Muscle layer of colon (tissue), 2 donors: ENCODE measurements around the gene EDRF1.

Experiments used
- H3K27ac ChIP-seq: one replicate; pipeline ENCODE4 v1.7.0; 2013; ENCODE audit warnings: low read depth, mild to moderate bottlenecking, low read length, moderate library complexity
- H3K27me3 ChIP-seq, 2 donors: one replicate each; pipeline ENCODE4 v1.7.0; 2013; ENCODE audit warnings: low read length in 2 of 2, mild to moderate bottlenecking in 2 of 2; ENCODE audit not compliant: insufficient read depth in 2 of 2, control insufficient read depth in 1 of 2
- H3K36me3 ChIP-seq: one replicate; pipeline ENCODE4 v1.7.0; 2013; ENCODE audit warnings: mild to moderate bottlenecking, low read length; ENCODE audit not compliant: insufficient read depth
- H3K4me1 ChIP-seq: one replicate; pipeline ENCODE4 v1.7.0; 2013; ENCODE audit warnings: mild to moderate bottlenecking, low read length; ENCODE audit not compliant: insufficient read depth
- H3K4me3 ChIP-seq, 2 donors: one replicate each; pipeline ENCODE4 v1.7.0; 2013; ENCODE audit warnings: low read length in 2 of 2, low read depth in 1 of 2, mild to moderate bottlenecking in 1 of 2, moderate library complexity in 1 of 2
- H3K9ac ChIP-seq: one replicate; pipeline ENCODE4 v1.7.0; 2013; ENCODE audit warnings: low read length
- H3K9me3 ChIP-seq: one replicate; pipeline ENCODE4 v1.7.0; 2013; ENCODE audit warnings: mild to moderate bottlenecking, low read length
- donor health status: abdominal sarcoma.
- donor health status: Adenocarcinoma of cecum.

The EDRF1 gene

GRCh38 chr10:125795637-125796190, 76.2 kb downstream of the EDRF1 start:
- no peaks in the 10 kb centered on the region for H3K27me3 ChIP-seq
- H3K4me1 ChIP-seq: no peaks in the 10 kb centered on the region
- H3K36me3 ChIP-seq: peaks cover 45% of the 10 kb centered on the region
- H3K27ac ChIP-seq: no peak overlapping the region
- H3K4me3 ChIP-seq: no peak overlapping the region
- no peaks in the 10 kb centered on the region for H3K9me3 ChIP-seq
- no peak overlapping the region for H3K9ac ChIP-seq

GRCh38 chr10:125797424-125797823, 77.9 kb downstream of the EDRF1 start:
- H3K4me3 ChIP-seq: no peak overlapping the region
- H3K27ac ChIP-seq: no peak overlapping the region
- H3K27me3 ChIP-seq: no peaks in the 10 kb centered on the region
- H3K9ac ChIP-seq: no peak overlapping the region
- H3K9me3 ChIP-seq: no peaks in the 10 kb centered on the region
- peaks cover 41% of the 10 kb centered on the region for H3K36me3 ChIP-seq
- no peaks in the 10 kb centered on the region for H3K4me1 ChIP-seq

GRCh38 chr10:125797994-125798662, 78.6 kb downstream of the EDRF1 start:
- H3K27ac ChIP-seq: no peak overlapping the region
- H3K4me3 ChIP-seq: no peak overlapping the region
- H3K9me3 ChIP-seq: no peaks in the 10 kb centered on the region
- no peaks in the 10 kb centered on the region for H3K4me1 ChIP-seq
- H3K27me3 ChIP-seq: no peaks in the 10 kb centered on the region
- no peak overlapping the region for H3K9ac ChIP-seq
- peaks cover 35% of the 10 kb centered on the region for H3K36me3 ChIP-seq

GRCh38 chr10:125799451-125800182, 80.1 kb downstream of the EDRF1 start:
- peaks cover 26% of the 10 kb centered on the region for H3K36me3 ChIP-seq
- H3K4me1 ChIP-seq: no peaks in the 10 kb centered on the region
- H3K9ac ChIP-seq: no peak overlapping the region
- H3K9me3 ChIP-seq: no peaks in the 10 kb centered on the region
- H3K4me3 ChIP-seq: no peak overlapping the region
- H3K27ac ChIP-seq: no peak overlapping the region
- H3K27me3 ChIP-seq: no peaks in the 10 kb centered on the region

- Histone ChIP-seq H3K9ac (no peak overlapping the region), H3K9me3 (no peaks in the 10 kb centered on the region), H3K4me1 (no peaks in the 10 kb centered on the region), H3K27me3 (no peaks in the 10 kb centered on the region), H3K4me3 (no peak overlapping the region), H3K36me3 (peaks cover 31% of the 10 kb centered on the region), H3K27ac (no peak overlapping the region)
These were observed 82.1 kb downstream of the EDRF1 start for GRCh38 chr10:125801574-125801973.

GRCh38 chr10:125802131-125802530, 82.6 kb downstream of the EDRF1 start:
- Histone ChIP-seq H3K36me3 (peaks cover 34% of the 10 kb centered on the region), H3K9me3 (no peaks in the 10 kb centered on the region), H3K27me3 (no peaks in the 10 kb centered on the region)

GRCh38 chr10:125802739-125803138, 83.2 kb downstream of the EDRF1 start:
- Histone ChIP-seq H3K9me3 (no peaks in the 10 kb centered on the region), H3K27me3 (no peaks in the 10 kb centered on the region), H3K9ac (no peak overlapping the region), H3K4me3 (no peak overlapping the region), H3K4me1 (no peaks in the 10 kb centered on the region), H3K36me3 (peaks cover 34% of the 10 kb centered on the region), H3K27ac (no peak overlapping the region)

More at GRCh38 chr10:125802131-125802530, 82.6 kb downstream of the EDRF1 start:
- Histone ChIP-seq H3K9ac (no peak overlapping the region), H3K4me3 (no peak overlapping the region), H3K27ac (no peak overlapping the region), H3K4me1 (no peaks in the 10 kb centered on the region)

GRCh38 chr10:125808047-125808446, 88.5 kb downstream of the EDRF1 start:
- Histone ChIP-seq H3K9ac (no peak overlapping the region), H3K27me3 (no peaks in the 10 kb centered on the region), H3K4me1 (no peaks in the 10 kb centered on the region), H3K9me3 (no peaks in the 10 kb centered on the region), H3K36me3 (peaks cover 53% of the 10 kb centered on the region), H3K27ac (no peak overlapping the region), H3K4me3 (no peak overlapping the region)

GRCh38 chr10:125811251-125811650, 91.7 kb downstream of the EDRF1 start:
- Histone ChIP-seq H3K4me1 (no peaks in the 10 kb centered on the region), H3K36me3 (peaks cover 70% of the 10 kb centered on the region), H3K9ac (no peak overlapping the region), H3K4me3 (no peak overlapping the region), H3K9me3 (no peaks in the 10 kb centered on the region), H3K27ac (no peak overlapping the region), H3K27me3 (no peaks in the 10 kb centered on the region)

- no peak overlapping the region for H3K4me3 ChIP-seq
- H3K27ac ChIP-seq: no peak overlapping the region
- no peaks in the 10 kb centered on the region for H3K4me1 ChIP-seq
- no peak overlapping the region for H3K9ac ChIP-seq
- peaks cover 62% of the 10 kb centered on the region for H3K36me3 ChIP-seq
- no peaks in the 10 kb centered on the region for H3K9me3 ChIP-seq
- no peaks in the 10 kb centered on the region for H3K27me3 ChIP-seq
These were observed 92.7 kb downstream of the EDRF1 start for GRCh38 chr10:125812128-125812750.
